ENCODE results near the gene MAP3K8.

Gene MAP3K8

DNA sequence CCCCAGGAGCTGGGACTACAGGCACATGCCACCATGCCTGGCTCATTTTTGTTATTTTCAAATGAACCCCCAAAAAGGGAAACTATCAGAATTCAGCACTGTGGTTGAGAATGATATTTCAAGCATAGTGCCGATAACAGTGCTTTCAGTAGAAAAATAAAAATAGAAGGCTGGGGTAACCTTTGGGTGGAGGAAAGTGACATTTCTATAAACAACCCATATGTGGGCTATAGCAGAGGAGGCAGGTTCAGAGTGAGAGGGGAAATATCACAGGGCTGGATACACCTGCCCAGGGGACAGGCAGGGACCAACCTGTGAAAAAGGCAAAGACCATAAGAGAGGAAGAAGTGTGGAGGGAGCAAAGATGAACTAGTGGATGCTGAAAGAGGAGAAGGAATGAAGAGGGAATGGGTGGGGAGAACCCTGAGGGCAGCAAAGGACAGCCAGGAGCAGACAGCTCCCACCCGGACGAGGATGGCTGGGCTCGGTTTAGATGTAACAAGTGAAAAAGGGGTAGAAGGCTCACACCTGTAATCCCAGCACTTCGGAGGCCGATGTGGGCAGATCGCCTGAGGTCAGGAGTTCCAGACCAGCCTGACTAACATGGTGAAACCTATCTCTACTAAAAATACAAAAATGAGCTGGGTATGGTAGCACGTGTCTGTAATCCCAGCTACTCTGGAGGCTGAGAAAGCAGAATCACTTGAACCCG lies 56.5 kb downstream of the MAP3K8 start:
- DNase-seq (ENCODE audit: low read depth in 2 of 2), result no peak

DNA sequence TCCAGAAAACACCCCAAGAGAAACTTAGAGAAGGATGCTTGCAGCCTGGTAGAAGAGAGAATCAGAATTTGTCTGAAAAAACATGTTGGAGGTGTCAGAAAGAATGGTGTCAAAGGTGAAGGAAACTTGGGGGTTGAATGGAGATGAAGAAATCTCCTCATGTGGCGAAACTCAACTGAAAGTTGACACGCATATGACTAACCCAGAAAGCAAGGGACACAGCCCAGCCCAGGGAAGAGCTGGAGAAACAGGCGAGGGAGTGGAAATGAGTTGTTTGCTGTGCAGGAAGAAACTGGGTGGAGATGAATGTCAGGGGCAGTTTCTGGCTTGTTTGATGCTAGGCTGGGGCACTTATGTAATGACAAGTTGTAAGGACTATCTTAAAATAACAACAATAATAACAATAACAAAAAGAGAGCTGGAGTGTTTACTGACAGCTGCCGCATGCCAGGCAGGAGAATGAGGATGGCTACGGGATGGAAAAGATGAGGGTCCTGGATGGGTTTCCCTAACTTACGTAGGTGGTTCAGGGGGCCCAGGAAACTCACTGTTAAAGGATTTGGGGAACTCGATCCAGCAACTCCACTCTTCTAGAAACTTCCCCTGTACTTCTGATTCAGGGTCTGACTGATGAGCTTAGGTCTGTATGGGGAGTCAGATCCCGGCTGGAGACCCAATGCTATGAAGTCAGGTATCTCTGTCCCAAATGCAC lies 57.4 kb downstream of the MAP3K8 start:
- DNase-seq (ENCODE audit: low read depth in 2 of 2), result no peak

DNA sequence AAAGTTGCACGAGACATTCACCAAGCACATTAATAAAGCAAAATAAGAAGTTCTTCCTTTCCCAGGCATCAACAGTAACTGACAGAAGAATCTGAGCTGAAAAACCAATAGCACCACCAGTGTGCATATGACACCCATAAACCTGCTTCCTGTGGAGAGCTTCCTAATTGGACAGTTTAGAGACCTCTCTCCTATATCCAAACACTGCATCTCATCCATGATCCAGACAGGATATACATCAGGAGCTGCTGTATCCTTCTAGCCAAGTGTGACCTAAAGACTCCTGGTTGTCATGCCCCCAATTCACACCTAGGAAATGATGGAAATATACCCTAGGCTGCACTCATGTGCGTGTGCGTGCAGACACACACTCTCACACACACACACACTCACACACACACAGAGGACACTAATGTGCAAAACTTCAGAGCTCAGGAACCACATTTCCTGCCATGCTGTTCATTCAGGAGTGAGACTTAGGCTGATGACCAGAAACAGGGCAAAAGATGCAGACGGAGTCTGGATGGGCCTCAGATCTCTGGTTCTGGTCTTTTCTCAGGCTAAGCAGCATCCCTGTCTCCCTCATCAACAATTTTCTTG lies 58.0 kb downstream of the MAP3K8 start:
- DNase-seq (ENCODE audit: low read depth in 2 of 2), result no peak

DNA sequence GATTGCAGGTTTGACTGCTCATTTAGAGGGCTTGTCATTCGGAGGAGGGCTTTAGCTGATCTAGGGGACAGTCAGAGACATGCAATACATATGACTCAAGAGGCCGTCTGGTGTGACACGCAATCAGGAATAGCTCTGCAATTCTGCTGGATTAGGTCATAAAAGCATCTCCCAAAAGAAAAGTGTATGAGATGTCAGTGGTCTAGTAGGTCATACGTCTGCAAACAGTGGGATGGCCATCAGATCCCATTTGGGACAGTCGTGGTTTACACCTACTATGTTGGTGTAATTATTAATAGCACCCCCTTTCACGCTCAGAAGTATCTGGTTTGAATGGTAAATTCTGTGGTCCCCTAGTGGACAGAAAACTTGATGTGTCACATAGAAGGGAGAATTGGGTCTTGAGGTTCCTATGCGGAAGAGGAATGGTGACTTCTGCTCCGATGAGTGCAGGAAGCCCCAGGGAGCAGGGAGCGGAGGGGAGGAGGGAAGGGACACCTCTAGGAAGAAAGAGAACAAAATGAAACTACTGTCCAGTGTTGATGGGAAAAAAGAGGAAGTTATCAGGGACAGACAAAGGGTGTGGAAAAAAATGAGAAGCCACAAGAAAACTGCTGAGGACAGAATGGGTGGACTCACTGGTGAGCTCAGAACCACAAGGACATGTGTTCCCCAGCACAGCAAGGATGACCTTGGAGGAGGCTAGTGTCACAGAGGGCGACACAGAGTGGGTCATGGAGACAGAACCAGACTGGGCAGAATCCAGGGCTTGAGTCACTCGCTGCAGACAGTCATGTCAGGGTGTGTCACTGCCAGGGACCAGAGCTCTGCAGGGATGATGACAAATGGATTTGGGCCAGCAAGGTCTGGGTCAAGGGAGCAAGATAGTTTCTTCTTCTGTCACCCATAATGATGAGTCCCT lies 59.9 kb downstream of the MAP3K8 start:
- DNase-seq (ENCODE audit: low read depth in 2 of 2), result peak in 1 of 2 experiments; percentile 8

DNA sequence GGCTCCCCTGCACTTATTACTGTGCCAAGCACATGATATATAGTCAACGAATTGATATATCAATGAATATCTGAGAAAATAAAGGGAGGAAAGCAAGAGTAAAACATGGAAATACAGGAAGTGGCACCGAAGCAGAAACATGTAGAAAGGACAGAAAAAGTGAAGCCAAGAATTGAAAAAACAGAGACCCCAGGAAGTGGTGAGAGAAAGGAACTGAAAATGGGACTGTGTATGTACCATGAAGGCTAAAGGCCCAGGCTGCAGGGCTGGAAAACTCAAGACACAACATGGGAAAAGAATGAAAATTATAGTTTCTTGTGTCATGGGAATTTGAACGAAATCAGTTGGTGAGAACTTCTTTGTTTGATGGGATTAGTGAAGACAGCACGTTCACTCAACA lies 60.6 kb downstream of the MAP3K8 start:
- DNase-seq (ENCODE audit: low read depth in 2 of 2), result no peak

DNA sequence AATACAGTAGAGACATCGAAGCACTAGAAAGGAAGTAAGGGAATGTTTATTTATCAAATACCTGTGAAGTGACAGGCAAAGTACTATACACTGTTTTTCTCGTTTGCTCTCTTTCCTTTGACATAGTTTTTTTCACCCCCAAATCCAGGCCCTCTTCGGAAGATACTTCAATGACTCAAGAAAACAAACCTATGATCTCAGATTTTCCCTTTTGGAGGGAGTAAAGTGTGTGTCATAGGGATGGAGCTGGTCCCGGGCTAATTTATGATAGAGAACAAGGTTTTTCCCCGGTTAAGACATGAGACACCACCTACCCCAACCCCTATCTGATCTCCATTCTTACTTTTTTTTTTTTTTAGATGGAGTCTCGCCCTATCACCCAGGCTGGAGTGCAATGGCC lies 61.7 kb downstream of the MAP3K8 start:
- no peak for DNase-seq (ENCODE audit: low read depth in 2 of 2)

DNA sequence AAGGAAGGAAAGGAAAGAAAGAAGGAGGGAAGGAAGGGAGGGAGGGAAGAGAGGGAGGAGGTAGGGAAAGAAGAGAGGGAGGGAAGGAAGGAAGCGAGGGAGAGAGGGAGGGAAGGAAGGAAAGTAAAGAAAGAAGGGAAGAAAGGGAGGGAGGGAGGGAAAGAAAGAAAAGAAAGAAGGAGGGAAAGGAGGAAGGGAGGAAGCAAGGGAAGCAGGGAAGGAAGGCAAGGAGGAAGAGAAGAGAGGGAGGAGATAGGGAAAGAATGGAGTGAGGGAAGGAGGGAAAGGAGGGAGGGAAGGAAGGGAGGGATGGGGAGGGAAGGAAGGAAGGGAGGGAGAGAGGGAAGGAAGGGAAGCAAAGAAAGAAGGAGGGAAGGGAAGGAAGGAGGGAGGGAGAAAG lies 65.8 kb downstream of the MAP3K8 start:
- no peak for DNase-seq (ENCODE audit: low read depth in 2 of 2)

DNA sequence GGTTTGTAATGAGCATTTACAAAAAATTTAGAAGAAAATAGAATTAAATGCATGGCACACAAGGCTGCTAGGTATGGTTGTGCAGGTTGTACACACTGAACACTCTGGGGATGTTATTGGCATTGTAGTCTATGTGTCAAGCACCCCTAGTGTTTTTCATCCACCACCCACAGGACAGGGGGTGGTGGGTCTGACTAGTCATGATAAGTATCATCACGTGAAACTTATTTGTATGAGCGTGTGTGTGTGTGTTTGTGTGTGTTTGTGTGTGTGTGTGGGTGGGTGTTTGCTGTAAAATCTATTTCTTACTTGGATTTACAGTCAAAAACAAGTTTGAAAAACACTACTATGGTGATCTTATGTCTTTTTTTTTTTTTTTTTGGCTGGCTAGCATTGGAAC lies 66.5 kb downstream of the MAP3K8 start:
- no peak for DNase-seq (ENCODE audit: low read depth in 2 of 2)

DNA sequence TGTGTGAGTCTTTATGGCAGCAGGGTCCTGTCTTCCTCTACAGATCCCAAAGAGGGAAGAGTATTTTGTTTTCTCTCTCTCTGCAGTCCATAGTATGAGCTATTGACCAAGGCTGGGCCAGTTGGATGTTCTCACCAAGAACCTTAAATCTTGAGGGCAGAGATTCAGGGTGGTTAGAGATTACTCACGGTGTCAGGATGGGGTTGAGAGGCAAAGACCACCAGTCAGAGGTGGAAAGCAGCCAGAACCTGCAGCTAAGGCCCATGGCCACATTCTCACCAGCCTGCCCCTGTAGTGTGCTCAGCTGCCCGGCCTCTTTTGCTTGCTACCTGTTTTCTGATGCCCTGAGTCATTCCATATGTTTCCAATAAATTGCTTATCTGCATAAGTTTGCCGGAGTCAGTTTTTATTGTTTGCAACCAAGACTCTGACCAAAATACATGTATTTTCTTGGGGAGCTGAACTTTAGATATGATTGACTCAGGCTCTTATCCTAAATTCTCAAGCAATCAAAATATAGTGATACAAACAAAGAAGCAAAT lies 67.0 kb downstream of the MAP3K8 start:
- DNase-seq (ENCODE audit: low read depth in 2 of 2), result no peak

DNA sequence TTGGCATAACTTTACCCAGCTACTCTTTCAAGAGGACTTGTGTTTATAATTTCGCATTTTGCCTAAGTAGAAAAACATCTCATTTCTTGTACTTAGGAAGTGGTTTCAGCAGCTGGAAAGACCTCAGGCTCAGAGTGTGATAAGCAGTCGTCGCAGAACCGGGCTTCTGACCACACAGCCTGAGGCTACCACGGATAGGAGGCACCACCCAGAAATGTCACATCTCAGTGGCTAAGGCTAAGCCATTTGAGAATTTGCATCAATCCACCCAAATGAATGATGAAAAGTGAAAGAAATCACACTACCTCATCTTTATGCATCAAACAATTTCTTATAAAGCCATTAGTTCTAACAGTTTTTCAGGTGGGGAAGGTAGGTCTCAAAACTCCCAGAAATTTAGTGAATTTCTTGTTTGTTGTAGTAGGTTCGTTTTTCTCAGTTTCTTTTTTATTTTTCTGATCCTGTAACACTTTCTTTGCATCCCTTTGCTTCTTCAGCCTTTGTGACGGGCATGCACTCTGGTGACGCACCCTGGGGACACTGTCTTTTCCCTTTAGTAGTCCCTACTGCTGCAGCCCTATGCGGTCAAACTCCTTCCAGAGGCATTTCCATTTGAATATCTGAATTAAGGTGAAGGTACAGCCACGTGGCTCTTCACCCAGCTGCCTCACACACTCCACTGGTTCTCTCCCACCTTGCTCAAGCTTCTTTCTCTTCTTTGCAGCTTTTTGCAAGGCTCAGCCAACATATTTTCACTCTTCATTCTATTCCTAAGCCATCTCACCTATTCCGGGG lies 68.5 kb downstream of the MAP3K8 start:
- DNase-seq (ENCODE audit: low read depth in 2 of 2), result no peak

DNA sequence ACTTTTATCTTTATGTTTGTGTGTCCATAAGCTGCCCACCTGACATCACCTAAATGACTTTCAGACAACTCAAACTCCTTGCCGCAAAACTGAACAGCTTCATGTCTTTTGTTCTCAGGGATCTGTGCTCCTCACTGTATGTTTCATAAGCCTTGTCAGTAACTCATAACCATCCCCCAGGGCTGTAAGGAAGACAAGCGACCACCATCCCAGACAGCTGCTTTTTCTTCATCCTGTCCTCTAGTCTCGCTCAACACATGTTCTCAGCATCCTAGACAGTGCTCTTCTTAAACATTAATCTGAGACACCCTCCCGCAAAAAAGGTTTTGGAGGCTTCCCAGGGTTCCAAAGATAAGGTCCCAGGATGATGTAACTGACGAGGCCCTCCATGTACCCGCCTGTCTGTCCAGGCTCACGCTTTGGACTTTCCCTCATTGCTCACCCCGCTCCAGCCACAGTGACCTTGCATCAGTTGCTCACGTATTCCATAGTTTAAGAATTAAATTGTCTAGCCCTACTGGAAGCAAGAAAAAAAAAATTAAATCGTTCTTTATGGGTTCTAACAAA lies 69.8 kb downstream of the MAP3K8 start:
- no peak for DNase-seq (ENCODE audit: low read depth in 2 of 2)

DNA sequence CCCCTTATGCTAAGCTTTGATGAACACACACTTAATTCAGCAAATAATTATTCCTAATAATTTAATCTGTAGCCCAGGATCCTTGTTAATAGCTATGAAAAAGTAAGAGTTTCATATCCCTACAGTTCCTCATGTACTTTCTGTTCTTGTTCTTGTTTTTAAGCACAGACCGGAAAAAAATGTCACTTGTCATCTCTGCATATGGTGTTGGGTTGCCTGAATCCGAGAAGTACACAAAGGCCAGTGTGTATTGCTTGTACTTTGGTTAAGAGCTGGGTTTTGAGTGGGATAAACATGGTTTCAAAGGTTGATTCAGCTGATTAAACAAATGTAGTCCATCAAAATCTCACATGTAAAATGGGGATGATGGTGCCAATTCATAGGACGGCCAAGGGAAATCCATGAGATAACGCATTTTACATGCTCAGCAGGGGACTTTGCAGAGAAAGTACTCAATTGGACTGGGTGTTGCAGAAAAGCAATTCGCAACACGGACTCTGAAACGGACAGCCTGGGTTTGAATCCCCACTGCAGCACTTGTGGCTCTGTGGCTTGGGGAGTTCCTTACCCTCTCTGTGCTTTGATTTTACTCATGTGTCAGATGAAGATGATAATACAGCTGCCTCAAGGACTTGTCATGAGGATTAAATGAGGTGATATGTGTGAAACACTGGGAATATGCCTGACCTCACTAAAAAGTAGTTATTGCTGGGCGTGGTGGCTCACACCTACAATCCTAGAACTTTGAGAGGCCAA lies 71.7 kb downstream of the MAP3K8 start:
- no peak for DNase-seq (ENCODE audit: low read depth in 2 of 2)

DNA sequence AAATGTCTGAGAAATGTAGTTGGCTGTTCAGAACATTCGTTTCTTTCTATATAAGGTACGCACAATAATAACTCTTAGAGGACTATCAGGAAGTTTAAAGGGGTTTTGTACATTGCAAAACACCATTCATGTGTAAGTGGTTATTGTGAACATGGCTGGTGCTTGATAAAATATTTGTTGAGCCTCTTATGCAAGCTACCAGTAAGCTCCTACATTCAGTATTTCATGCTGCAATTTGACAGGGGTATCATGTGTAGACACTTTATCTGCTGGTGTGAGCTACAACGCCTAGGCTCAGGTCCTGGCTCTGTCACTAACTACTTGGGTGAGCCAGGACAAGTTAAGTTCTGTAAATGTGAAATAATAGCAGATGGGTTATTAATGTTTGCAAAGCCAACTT lies 75.5 kb downstream of the MAP3K8 start:
- no peak for DNase-seq (ENCODE audit: low read depth in 2 of 2)

DNA sequence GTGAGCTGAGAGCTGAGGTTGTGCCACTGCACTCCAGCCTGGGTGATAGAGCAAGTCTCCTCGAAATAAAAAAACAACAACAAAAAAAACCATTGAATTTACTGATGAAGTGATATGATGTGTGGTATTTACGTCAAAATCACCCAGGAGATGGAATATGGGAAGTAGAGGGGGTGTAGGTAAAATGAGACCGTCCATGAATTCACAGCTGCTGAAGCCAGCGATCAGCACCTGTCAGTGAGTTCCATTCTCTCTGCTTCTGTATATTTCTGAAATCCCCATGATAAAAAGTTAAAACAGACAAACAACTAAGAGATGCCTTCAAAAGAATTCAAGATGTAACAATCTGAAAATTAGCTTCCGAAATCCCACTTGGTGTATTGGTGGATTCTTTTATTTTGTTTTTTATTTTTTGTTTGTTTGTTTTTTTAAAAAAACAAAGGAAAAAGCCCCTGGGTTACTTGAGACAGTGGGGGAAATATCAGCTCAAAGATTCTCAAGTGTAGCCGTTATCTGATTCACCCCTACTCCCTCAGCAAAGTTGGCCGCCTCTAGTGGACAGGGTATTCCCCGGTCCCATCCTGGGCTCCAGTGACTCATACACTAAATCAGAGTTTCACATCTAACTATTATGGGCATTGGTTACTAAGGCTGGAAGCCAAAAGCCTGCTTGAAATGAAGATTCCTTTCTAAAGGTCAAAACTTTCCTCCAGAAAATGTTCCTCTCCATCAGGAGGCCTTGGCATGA lies 76.4 kb downstream of the MAP3K8 start:
- peak; percentile 7 to 8 for DNase-seq (ENCODE audit: low read depth in 2 of 2)

DNA sequence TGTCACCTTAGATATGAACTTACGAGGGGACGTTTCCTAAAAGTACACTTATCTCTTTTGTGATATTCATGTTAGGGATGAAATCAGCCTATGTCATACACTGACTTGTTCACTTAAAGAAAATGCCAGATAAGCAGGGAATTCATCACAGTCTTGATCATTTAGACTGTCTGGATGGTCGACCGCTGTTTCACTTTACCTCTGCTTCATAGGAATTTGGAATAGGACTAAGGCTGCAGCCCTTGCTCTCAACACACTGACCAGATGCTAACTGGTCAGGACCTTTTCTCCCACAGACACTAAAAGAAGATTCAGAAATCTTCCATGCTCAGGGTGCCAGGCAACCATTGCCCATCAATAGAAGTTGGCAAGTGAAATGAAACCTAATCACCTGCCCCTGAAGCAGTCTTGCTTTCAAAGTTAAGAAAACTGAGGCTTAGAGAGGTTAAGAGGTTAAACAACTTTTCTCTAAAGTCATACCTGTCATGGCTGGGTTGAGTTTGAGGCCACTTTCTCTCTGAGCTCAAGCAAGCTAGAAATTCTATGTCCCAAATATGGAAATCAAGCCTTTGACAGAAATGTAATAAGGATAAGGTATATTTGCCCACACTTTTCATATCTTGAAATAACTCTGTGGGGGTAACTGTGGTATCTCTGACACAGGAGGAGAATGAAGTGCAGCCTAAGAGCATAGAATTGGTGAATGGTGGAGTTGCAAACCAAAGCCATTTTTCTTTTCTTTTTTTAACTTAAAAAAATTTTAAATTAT lies 77.1 kb downstream of the MAP3K8 start:
- no peak for DNase-seq (ENCODE audit: low read depth in 2 of 2)
